NK-92 (cell line): ENCODE data around the gene MPHOSPH10.
"Not testable (repeated sequence)": the region's sequence is repeated elsewhere in the genome, so short reads cannot be mapped to it uniquely, and the experiment has no call there.

Experiments used
- DNase-seq: peaks from one replicate; lab custom pipeline; 2025; ENCODE audit not compliant: unreplicated experiment; lab: John Stamatoyannopoulos, UW

Gene MPHOSPH10

GRCh38 chr2:71122387-71123298 is 7.8 kb upstream of the MPHOSPH10 start:
- no peak for DNase-seq

DNA sequence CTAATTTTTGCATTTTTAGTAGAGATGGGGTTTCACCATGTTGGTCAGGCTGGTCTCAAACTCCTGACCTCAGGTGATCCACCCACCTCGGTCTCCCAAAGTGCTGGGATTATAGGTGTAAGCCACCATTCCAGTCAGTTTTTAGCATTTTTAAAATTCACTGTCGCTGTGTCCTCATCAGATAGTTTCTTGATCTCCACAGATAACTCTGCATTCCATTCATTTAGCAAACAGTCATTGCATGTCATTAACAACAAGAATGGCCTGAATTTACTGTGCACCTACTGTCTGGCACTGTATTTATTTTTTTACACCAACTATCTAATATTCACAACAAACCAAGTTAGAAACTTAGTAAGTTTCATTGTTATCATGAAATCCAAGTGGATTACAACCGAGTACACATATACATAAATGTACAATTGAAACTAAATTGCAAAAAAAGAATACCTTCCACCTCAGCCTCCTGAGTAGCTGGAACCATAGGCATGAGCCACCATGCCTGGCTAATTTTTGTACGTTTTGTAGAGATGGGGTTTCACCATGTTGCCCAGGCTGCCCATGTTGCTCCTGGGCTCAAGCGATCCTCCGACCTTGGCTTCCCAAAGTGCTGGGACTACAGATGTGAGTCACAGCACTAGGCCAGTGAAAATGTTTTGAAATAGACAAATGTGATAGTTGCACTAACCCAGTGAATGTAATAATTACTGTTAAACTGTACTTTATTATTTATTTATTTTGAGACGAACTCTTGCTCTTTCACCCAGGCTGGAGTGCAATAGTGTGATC is 4.7 kb upstream of the MPHOSPH10 start:
- no peak for DNase-seq

GRCh38 chr2:71126957-71127356 is 3.5 kb upstream of the MPHOSPH10 start:
- DNase-seq, result no peak

- no peak for DNase-seq
Observed at GRCh38 chr2:71129114-71129901, 1.1 kb upstream of the MPHOSPH10 start.

DNA sequence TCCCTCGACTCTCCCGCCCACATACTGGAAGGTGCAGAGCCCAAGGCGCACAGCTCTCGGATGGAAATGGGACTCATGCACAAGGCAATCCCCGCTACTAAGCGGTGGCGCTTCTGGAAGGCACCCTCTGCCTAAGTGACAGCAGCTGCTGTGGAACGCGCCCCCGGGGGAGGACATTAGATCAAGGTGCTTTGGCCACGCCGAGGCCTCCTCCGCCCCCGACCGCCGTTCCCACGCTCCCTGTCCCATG is 607 bp upstream of the MPHOSPH10 start:
- no peak for DNase-seq

DNA sequence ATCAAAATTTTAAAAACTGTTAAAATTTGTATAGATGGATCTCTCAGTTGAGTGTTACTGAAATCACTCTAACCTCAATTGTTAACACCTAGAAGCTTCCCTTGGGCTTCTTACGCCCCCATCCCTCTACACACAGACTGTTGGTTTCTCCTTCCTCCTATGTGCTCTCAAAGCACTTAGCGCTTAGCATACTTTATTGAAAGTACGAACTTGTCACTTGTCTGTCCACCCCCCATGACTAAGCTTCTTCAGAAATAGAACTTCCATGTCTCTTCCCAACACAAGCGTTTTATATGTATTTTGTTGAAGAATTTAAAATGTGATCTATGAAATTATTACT is 441 bp downstream of the MPHOSPH10 start:
- no peak for DNase-seq

DNA sequence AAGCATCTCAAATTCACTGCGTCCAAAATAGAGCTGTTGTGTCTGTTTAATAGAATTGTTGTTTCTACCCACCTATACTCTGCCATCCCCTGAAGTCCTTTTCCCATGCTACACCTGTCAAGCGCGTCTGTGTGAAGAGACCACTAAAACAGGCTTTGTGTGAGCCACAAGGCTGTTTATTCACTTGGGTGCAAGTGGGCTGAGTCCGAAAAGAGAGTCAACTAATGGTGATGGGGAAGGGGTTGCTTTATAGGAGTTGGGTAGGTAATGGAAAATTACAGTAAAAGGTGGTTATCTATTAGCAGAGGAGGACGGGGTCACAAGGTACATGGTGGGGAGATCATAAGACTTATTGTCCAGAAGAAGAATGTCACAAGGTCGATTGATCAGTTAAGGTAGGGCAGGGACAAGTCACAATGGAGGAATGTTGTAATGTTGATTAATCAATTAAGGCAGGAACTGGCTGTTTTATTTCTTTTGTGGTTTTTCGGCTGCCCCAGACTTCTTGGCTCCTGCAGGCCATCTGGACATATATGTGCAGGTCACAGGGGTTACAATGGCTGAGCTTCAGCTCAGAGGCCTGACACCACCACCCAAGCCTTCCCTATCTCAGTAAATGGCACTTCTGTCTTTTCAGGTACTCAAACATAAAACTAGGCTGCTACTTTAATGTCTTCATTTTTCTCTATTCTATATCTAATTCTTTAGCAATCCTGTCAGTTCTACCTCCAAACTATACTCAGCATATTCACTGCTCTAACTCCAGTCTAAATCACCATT is 1.1 kb downstream of the MPHOSPH10 start:
- not testable (repeated sequence) for DNase-seq

- DNase-seq, result no peak
Observed at GRCh38 chr2:71133603-71134002, 3.2 kb downstream of the MPHOSPH10 start.

DNA sequence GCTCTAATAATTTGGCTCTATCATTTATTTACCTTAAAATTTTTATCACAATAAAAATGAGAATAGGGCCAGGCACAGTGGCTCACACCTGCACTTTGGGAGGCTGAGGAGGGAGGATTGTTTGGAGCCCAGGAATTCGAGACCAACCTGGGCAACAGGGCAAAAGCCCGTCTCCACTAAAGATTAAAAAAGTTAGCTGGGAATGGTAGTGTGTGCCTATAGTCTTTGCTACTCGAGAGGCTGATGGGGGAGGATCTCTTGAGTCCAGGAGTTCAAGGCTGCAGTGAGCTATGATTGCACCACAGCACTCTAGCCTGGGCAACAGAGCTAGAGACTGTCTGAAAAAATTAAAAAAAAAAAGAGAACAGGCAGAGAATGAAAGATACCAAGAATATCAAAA is 5.7 kb downstream of the MPHOSPH10 start:
- no peak for DNase-seq

DNA sequence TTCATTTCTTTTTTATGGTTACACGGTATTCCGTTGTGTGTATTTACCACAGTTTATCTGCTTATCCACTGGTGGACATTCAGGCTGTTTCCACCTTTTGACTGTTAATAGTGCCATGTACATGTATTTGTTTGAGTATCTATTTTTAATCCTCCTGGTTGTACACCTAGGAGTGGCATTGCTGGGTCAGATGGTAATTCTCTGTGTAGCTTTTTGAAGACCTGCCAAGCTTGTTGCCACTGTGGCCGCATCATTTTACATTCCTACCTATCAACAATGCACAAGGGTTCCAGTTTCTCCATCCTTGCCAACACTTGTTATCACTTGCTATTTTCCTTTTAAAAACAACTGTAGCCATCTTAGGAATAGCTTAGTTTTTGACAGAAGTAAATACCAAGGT is 13.3 kb downstream of the MPHOSPH10 start:
- no peak for DNase-seq

GRCh38 chr2:71148506-71149063 is 18.2 kb downstream of the MPHOSPH10 start:
- no peak for DNase-seq

DNA sequence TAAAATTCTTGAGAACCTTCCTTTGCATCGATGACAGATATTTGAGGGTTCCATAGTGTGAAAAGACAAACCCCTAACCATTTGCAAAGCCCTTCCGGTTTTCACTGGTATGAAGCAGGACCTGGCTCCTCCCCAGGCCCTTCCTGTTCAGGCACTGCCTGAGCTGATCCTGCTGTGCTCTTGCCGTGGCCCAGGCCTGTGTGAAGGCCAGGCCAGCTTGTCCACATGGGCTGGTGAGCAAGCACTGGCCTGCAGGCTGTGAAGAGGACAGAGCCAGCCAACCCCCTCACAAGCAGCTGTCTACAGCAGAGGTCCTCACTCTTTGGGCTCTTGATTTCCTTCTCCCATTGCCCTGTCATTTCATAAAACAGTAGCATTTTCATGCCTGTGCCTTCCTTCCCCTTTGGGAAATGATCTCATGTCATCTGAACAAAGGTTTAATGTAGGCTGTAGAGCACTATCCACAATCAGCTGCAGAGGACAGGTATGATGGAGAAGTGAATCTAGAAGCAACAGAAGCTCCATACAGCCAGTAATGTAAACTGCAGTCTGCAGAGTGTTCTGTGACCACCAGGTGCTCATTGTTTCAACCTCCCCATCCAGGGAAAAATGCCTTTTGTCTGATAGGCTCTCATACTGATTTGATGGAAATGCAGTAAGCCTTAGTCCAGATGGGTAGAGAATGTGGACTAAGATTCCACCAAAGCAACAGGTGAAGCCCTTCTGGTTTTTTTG is 19.8 kb downstream of the MPHOSPH10 start:
- DNase-seq, result no peak

DNA sequence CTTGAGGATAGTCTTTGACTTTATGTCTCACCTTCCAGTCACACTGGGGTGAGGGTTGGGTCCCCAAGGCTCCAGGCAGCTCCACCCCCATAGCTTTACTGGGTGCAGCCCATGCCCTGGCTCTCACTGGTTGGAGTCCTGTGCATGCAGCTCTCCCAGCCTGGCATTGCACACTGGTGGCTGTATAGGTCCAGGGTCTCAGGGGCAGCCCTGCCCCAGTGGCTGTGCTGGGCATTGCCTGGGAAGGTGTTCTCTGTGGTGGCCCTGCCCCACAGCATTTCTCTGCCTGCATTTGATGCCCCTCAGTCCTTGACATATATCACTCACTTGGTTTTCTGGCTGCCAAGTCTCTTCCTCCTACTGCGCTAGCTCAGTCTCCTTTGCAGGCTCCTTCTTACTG is 21.2 kb downstream of the MPHOSPH10 start:
- no peak for DNase-seq

GRCh38 chr2:71153585-71154224 is 23.3 kb downstream of the MPHOSPH10 start:
- no peak for DNase-seq

DNA sequence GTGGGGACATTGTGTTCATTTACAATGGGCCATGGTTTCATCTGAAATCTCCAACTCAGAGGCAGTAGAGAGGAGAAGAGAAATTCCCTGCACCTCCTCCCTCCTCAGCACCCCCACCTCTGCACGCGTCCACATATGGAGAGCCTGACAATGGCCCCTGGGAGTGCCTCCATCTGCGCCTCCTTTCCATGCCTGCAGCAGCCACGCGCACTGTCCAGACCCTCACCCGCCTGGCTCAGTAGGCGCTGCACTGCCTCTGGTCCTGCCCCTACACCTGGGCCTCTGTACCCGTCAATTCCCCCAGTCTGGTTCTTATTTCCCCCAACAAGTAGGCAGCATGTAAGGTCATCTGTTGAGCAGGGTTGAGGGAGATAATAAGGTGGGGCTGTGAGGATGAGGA is 23.8 kb downstream of the MPHOSPH10 start:
- no peak for DNase-seq

GRCh38 chr2:71154798-71155197 is 24.4 kb downstream of the MPHOSPH10 start:
- DNase-seq, result no peak

DNA sequence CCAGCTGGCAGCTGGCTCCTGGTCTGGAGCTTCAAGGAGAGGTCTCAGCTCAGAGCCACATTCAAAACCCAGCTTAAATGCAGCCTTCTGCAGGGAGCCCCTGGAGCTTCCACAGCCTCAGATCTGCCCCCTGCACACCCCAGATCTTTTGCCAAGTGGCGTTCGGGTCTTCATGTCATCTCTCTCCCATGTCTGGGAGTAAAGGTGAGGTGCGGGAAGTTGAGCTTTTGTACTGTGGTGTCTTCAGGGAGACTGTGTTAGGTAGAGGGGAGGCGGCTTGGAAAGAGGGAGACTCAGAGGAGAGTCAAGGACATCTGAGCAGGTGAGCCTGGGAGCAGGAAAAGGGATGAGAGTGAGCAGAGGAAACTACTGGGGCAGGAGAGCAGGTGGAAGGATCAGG is 25.4 kb downstream of the MPHOSPH10 start:
- no peak for DNase-seq

- DNase-seq, result no peak
Observed at GRCh38 chr2:71156573-71156972, 26.1 kb downstream of the MPHOSPH10 start.

- no peak for DNase-seq
Observed at GRCh38 chr2:71157124-71157793, 26.8 kb downstream of the MPHOSPH10 start.
